Measurements from ENCODE around the gene TMEM98. TPM values are rescaled to one million over a fixed set of nuclear protein-coding genes. Genes with fewer than 3 reads are reported as not detected.

The TMEM98 gene
- total RNA-seq, 2 donors from 2014 or later = 134 to 137 TPM

DNA sequence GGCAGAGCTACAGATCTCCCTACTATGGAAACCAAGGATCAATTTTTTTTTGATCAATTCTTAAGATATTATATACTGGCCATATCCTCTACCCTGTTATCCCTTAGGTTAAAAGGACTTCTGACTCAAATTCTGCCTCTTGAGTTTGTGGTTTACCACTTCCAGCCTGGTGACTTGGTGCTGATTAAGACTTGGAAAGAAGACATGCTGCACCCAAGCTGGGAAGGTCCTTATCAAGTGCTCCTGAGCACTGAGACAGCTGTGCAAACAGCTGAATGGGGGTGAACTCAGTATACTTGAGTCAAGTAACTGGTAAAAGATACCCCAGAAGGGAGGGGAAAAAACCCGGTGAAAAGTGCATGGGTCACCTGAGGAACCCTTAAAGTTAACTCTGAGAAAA, 43.2 kb downstream of the TMEM98 start:
- H3K36me3 Mint-ChIP-seq (ENCODE audit: low read depth) = no peaks in the 10 kb centered on the region
- Histone ChIP-seq H3K36me3 (ENCODE audit: control insufficient read depth, insufficient read depth, low read length) (no peaks in the 10 kb centered on the region), H3K27me3 (ENCODE audit: control insufficient read depth, insufficient read depth, low read length, poor library complexity, severe bottlenecking) (no peaks in the 10 kb centered on the region), H3K9ac (ENCODE audit: extremely low read depth, low read length, poor library complexity, severe bottlenecking) (no peak overlapping the region), H3K4me1 (ENCODE audit: control insufficient read depth, insufficient read depth, low read length) (no peaks in the 10 kb centered on the region), H3K4me3 (ENCODE audit: low read length) (no peak overlapping the region), H3K9me3 (ENCODE audit: control insufficient read depth, low read length) (peaks cover 13% of the 10 kb centered on the region), H3K27ac (ENCODE audit: low read depth, low read length) (no peak overlapping the region)
- no peak for DNase-seq
- no peaks in the 10 kb centered on the region for H3K4me1 Mint-ChIP-seq
- H3K9me3 Mint-ChIP-seq = peaks cover 18% of the 10 kb centered on the region
- no peak for TF ChIP-seq CTCF (conservative IDR thresholded peaks at IDR 0.05)
- H3K4me3 Mint-ChIP-seq = no peak overlapping the region
- H3K27me3 Mint-ChIP-seq (ENCODE audit: insufficient read depth) = peaks cover 11% of the 10 kb centered on the region
- H3K27ac Mint-ChIP-seq = no peak overlapping the region
- 88 to 90% methylated on average over 1 of the region's 1 CpG for WGBS, 2 experiments (ENCODE audit: insufficient coverage in 1 of 2, insufficient read length in 1 of 2)

- Mint-ChIP-seq H3K36me3 (ENCODE audit: low read depth) (no peaks in the 10 kb centered on the region), H3K27ac (no peak overlapping the region), H3K9me3 (peaks cover 12% of the 10 kb centered on the region), H3K4me3 (no peak overlapping the region), H3K27me3 (ENCODE audit: insufficient read depth) (peaks cover 3% of the 10 kb centered on the region), H3K4me1 (no peaks in the 10 kb centered on the region)
- Histone ChIP-seq H3K36me3 (ENCODE audit: control insufficient read depth, insufficient read depth, low read length) (no peaks in the 10 kb centered on the region), H3K4me1 (ENCODE audit: control insufficient read depth, insufficient read depth, low read length) (no peaks in the 10 kb centered on the region), H3K9me3 (ENCODE audit: control insufficient read depth, low read length) (peaks cover 5% of the 10 kb centered on the region), H3K27ac (ENCODE audit: low read depth, low read length) (no peak overlapping the region), H3K4me3 (ENCODE audit: low read length) (no peak overlapping the region), H3K27me3 (ENCODE audit: control insufficient read depth, insufficient read depth, low read length, poor library complexity, severe bottlenecking) (no peaks in the 10 kb centered on the region), H3K9ac (ENCODE audit: extremely low read depth, low read length, poor library complexity, severe bottlenecking) (no peak overlapping the region)
- WGBS, 2 experiments (ENCODE audit: insufficient coverage in 1 of 2, insufficient read length in 1 of 2) = 70 to 88% methylated on average over 3 to 4 of the region's 4 CpGs
- no peak for DNase-seq
- TF ChIP-seq CTCF (conservative IDR thresholded peaks at IDR 0.05) = no peak
Measured at GRCh38 chr17:32976131-32976530, 48.2 kb downstream of the TMEM98 start.

DNA sequence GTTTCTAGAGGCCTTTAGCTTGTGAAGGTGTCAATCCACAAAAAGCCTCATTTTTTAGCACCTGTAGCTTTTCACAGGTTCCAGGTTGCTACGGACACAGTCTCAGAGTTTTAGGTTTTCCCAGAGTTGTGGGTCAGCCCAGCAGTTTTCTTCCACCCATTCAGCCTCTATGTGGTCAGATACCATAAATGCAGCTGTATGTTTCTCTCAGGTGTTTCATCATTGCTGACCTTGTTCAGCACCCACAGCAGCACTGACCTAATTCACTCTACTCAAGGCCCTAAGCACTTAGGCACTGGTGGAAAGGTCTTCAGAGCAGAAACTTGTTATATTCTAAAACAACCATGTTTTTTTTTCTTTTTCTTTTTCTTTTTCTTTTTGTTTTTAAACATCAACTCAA, 48.7 kb downstream of the TMEM98 start:
- 94 to 100% methylated on average over 1 of the region's 1 CpG for WGBS, 2 experiments (ENCODE audit: insufficient coverage in 1 of 2, insufficient read length in 1 of 2)

More for the DNA sequence above, 48.7 kb downstream of the TMEM98 start:
- no peak overlapping the region for H3K9ac ChIP-seq (ENCODE audit: extremely low read depth, low read length, poor library complexity, severe bottlenecking)
- H3K36me3 ChIP-seq (ENCODE audit: control insufficient read depth, insufficient read depth, low read length) = no peaks in the 10 kb centered on the region
- Mint-ChIP-seq H3K27ac (no peak overlapping the region), H3K36me3 (ENCODE audit: low read depth) (no peaks in the 10 kb centered on the region), H3K27me3 (ENCODE audit: insufficient read depth) (peaks cover 3% of the 10 kb centered on the region), H3K9me3 (peaks cover 16% of the 10 kb centered on the region), H3K4me1 (no peaks in the 10 kb centered on the region), H3K4me3 (no peak overlapping the region)
- H3K4me3 ChIP-seq (ENCODE audit: low read length) = no peak overlapping the region
- H3K27me3 ChIP-seq (ENCODE audit: control insufficient read depth, insufficient read depth, low read length, poor library complexity, severe bottlenecking) = no peaks in the 10 kb centered on the region
- DNase-seq = no peak
- no peaks in the 10 kb centered on the region for H3K4me1 ChIP-seq (ENCODE audit: control insufficient read depth, insufficient read depth, low read length)
- peaks cover 10% of the 10 kb centered on the region for H3K9me3 ChIP-seq (ENCODE audit: control insufficient read depth, low read length)
- no peak for TF ChIP-seq CTCF (conservative IDR thresholded peaks at IDR 0.05)
- H3K27ac ChIP-seq (ENCODE audit: low read depth, low read length) = no peak overlapping the region

Measured in endodermal cell (in vitro differentiated cells).